ENCODE measurements around the gene ACVR1B. TPM values are rescaled to one million over a fixed set of nuclear protein-coding genes. Genes with fewer than 3 reads are reported as not detected.

Gene ACVR1B
- 10 to 100 TPM; 16.1 to 26.0 TPM for total RNA-seq
- 10 to 100 TPM; 49.7 to 50.5 TPM for polyA plus RNA-seq (ENCODE audit: insufficient read length in 2 of 2)
- long read RNA-seq, donor 1, full-length matches to known transcripts, result 15 of 29 reads
- long read RNA-seq, donor 1, partial matches to known transcripts, result 14 of 29 reads
- long read RNA-seq, donor 1, other reads (novel, unspliced or antisense), result 0 of 29 reads
- long read RNA-seq, donor 2, full-length matches to known transcripts, result 4 of 4 reads
- long read RNA-seq, donor 2, partial matches to known transcripts, result 0 of 4 reads
- long read RNA-seq, donor 2, other reads (novel, unspliced or antisense), result 0 of 4 reads
- long read RNA-seq, donor 3, full-length matches to known transcripts, result 7 of 7 reads
- long read RNA-seq, donor 3, partial matches to known transcripts, result 0 of 7 reads
- long read RNA-seq, donor 3, other reads (novel, unspliced or antisense), result 0 of 7 reads
- long read RNA-seq, donor 4, full-length matches to known transcripts, result 3 of 3 reads
- long read RNA-seq, donor 4, partial matches to known transcripts, result 0 of 3 reads
- long read RNA-seq, donor 4, other reads (novel, unspliced or antisense), result 0 of 3 reads

DNA sequence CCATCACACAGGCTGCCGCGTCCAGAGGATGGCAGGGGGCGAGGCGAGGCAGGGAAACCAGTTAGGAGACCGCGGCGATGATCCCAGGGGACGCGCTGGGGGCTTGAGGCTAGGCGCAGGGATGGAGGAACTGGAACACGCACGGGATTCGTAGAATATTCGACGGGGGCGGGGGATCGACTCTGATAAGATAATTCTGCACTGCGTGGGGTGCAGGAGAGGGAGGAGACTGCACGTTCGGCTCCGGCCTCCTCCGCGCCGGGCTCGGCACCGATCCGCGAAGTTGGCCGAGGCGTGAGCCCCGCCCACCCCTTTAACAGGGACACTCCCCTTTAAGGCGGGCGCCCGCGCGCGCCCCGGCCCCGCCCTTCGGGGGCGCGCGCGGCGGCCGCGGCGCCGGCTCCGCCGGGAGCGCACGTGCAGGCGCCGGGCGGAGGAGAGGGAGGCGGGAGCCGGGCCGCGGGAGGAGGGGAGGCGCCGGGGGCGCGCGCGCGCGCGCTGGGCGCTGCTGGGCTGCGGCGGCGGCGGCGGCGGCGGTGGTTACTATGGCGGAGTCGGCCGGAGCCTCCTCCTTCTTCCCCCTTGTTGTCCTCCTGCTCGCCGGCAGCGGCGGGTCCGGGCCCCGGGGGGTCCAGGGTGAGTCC is at the start of gene ACVR1B:
Gene ACVR1B, plus strand, starts transcription at position 501 of the 644 bp plus-strand sequence. Its CDS starts 45 bp downstream, at position 546.
- peak within 1 kb of the TSS; percentile 77 for H3K4me3 ChIP-seq (ENCODE audit: low read depth, low read length)
- H3K27me3 ChIP-seq (ENCODE audit: control insufficient read depth, insufficient read depth, low read length), result no peaks in the 10 kb centered on the region
- peak within 1 kb of the TSS; percentile 53 for H3K27ac ChIP-seq (ENCODE audit: low read depth, low read length)
- peaks cover under 1% of the 10 kb centered on the region for H3K9me3 ChIP-seq (ENCODE audit: control insufficient read depth, insufficient read depth, low read length)
- H3K4me1 ChIP-seq (ENCODE audit: control insufficient read depth, insufficient read depth, low read length), result peaks cover 9% of the 10 kb centered on the region
- DNase-seq (ENCODE audit: low read depth in 4 of 6, low spot score in 6 of 6), result peak; percentile 68 to 98 (median 86)
- H3K36me3 ChIP-seq (ENCODE audit: control insufficient read depth, insufficient read depth, low read length), result no peaks in the 10 kb centered on the region
- 0% methylated on average over 78 of the region's 86 CpGs for WGBS (ENCODE audit: insufficient coverage)

- peaks cover 14% of the 10 kb centered on the region for H3K4me1 ChIP-seq (ENCODE audit: control insufficient read depth, insufficient read depth, low read length)
- no peaks in the 10 kb centered on the region for H3K36me3 ChIP-seq (ENCODE audit: control insufficient read depth, insufficient read depth, low read length)
- no peak overlapping the region for H3K27ac ChIP-seq (ENCODE audit: low read depth, low read length)
- WGBS (ENCODE audit: insufficient coverage), result 96% methylated on average over 11 of the region's 11 CpGs
- no peak overlapping the region for H3K4me3 ChIP-seq (ENCODE audit: low read depth, low read length)
- H3K27me3 ChIP-seq (ENCODE audit: control insufficient read depth, insufficient read depth, low read length), result peaks cover 9% of the 10 kb centered on the region
- no peaks in the 10 kb centered on the region for H3K9me3 ChIP-seq (ENCODE audit: control insufficient read depth, insufficient read depth, low read length)
- DNase-seq (ENCODE audit: low read depth in 4 of 6, low spot score in 6 of 6), result no peak
These were observed 49.6 kb upstream of the ACVR1B start for GRCh38 chr12:51901881-51902280.

- no peak overlapping the region for H3K4me3 ChIP-seq (ENCODE audit: low read depth, low read length)
- H3K9me3 ChIP-seq (ENCODE audit: control insufficient read depth, insufficient read depth, low read length), result no peaks in the 10 kb centered on the region
- peaks cover 18% of the 10 kb centered on the region for H3K27me3 ChIP-seq (ENCODE audit: control insufficient read depth, insufficient read depth, low read length)
- no peaks in the 10 kb centered on the region for H3K36me3 ChIP-seq (ENCODE audit: control insufficient read depth, insufficient read depth, low read length)
- no peak for DNase-seq (ENCODE audit: low read depth in 4 of 6, low spot score in 6 of 6)
- peaks cover 17% of the 10 kb centered on the region for H3K4me1 ChIP-seq (ENCODE audit: control insufficient read depth, insufficient read depth, low read length)
- H3K27ac ChIP-seq (ENCODE audit: low read depth, low read length), result peak overlapping the region; percentile 53
These were observed 46.5 kb upstream of the ACVR1B start for GRCh38 chr12:51904951-51905470.

DNA sequence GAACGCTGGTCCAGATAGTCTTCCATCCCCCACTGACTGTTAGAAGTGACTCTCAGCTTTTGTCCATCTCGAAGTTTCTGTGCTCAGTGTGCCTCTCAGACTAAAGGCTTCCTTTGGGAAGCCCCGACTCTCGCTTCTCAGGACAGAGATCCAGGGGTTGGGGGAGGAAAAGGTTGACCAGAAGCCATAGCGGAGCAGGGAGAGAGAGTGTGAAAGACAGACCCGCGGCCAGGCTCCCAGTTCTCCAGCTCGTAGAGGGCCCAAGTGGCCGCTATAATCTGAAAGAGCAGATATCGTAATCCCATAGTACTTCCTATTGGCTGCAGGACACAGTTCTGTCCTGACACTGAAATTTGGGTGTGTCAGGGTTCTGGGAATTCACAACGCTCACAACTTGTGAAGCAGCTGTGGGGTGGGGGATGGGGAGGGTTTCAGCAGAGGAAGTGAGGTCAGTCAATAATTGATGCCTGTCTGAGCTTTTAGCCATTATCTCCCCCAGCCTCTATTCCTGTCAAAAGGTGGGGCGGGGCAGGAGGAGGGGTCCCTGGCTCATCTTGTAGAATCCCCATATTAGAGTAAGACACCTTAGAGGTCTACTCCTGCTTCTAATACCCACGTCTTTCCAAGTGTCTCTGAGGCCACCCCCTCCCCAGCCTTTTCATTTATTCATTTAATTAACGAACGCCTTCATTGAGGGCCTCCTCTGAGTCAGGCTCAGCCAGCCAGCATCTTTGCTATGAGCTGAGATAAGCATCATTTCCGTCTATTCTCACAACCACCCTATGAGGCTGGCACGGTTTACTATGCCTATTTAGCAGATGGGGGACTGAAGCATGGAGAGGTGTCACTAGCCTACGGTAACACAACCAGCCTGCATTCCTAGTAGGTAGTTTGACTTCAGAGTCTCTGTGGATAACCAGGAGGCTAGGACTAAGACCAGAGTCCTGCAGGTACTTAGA is 45.7 kb upstream of the ACVR1B start:
- peak overlapping the region; percentile 53 for H3K27ac ChIP-seq (ENCODE audit: low read depth, low read length)
- DNase-seq (ENCODE audit: low read depth in 4 of 6, low spot score in 6 of 6), result peak in 1 of 6 donors; percentile 77
- H3K27me3 ChIP-seq (ENCODE audit: control insufficient read depth, insufficient read depth, low read length), result peaks cover 18% of the 10 kb centered on the region
- H3K4me3 ChIP-seq (ENCODE audit: low read depth, low read length), result no peak overlapping the region
- 63% methylated on average over 13 of the region's 18 CpGs for WGBS (ENCODE audit: insufficient coverage)
- no peaks in the 10 kb centered on the region for H3K9me3 ChIP-seq (ENCODE audit: control insufficient read depth, insufficient read depth, low read length)
- H3K36me3 ChIP-seq (ENCODE audit: control insufficient read depth, insufficient read depth, low read length), result no peaks in the 10 kb centered on the region
- peaks cover 24% of the 10 kb centered on the region for H3K4me1 ChIP-seq (ENCODE audit: control insufficient read depth, insufficient read depth, low read length)

GRCh38 chr12:51906430-51907082 is 44.9 kb upstream of the ACVR1B start:
- H3K4me3 ChIP-seq (ENCODE audit: low read depth, low read length), result peak overlapping the region; percentile 19
- H3K36me3 ChIP-seq (ENCODE audit: control insufficient read depth, insufficient read depth, low read length), result no peaks in the 10 kb centered on the region
- H3K27ac ChIP-seq (ENCODE audit: low read depth, low read length), result peak overlapping the region; percentile 33
- H3K27me3 ChIP-seq (ENCODE audit: control insufficient read depth, insufficient read depth, low read length), result peaks cover 18% of the 10 kb centered on the region
- 33% methylated on average over 14 of the region's 23 CpGs for WGBS (ENCODE audit: insufficient coverage)
- no peaks in the 10 kb centered on the region for H3K9me3 ChIP-seq (ENCODE audit: control insufficient read depth, insufficient read depth, low read length)
- H3K4me1 ChIP-seq (ENCODE audit: control insufficient read depth, insufficient read depth, low read length), result peaks cover 27% of the 10 kb centered on the region
- peak in 1 of 6 donors; percentile 15 for DNase-seq (ENCODE audit: low read depth in 4 of 6, low spot score in 6 of 6)

- Histone ChIP-seq H3K4me3 (ENCODE audit: low read depth, low read length) (peak within 1 kb of the TSS; percentile 19), H3K9me3 (ENCODE audit: control insufficient read depth, insufficient read depth, low read length) (no peaks in the 10 kb centered on the region), H3K36me3 (ENCODE audit: control insufficient read depth, insufficient read depth, low read length) (no peaks in the 10 kb centered on the region), H3K27me3 (ENCODE audit: control insufficient read depth, insufficient read depth, low read length) (peaks cover 18% of the 10 kb centered on the region), H3K4me1 (ENCODE audit: control insufficient read depth, insufficient read depth, low read length) (peaks cover 33% of the 10 kb centered on the region), H3K27ac (ENCODE audit: low read depth, low read length) (peak within 1 kb of the TSS; percentile 33)
- 5% methylated on average over 74 of the region's 74 CpGs for WGBS (ENCODE audit: insufficient coverage)
- DNase-seq (ENCODE audit: low read depth in 4 of 6, low spot score in 6 of 6), result no peak
These were observed 44.2 kb upstream of the ACVR1B start, which contains the start of gene ACVRL1 for GRCh38 chr12:51907083-51907855. Gene ACVRL1 (plus strand): TSS chr12:51907504. CDS start chr12:51912475, 4,971 bp downstream.

- no peak for DNase-seq (ENCODE audit: low read depth in 4 of 6, low spot score in 6 of 6)
- 96% methylated on average over 5 of the region's 7 CpGs for WGBS (ENCODE audit: insufficient coverage)
- Histone ChIP-seq H3K9me3 (ENCODE audit: control insufficient read depth, insufficient read depth, low read length) (no peaks in the 10 kb centered on the region), H3K4me3 (ENCODE audit: low read depth, low read length) (peak overlapping the region; percentile 11), H3K36me3 (ENCODE audit: control insufficient read depth, insufficient read depth, low read length) (no peaks in the 10 kb centered on the region), H3K27ac (ENCODE audit: low read depth, low read length) (no peak overlapping the region), H3K4me1 (ENCODE audit: control insufficient read depth, insufficient read depth, low read length) (peaks cover 37% of the 10 kb centered on the region), H3K27me3 (ENCODE audit: control insufficient read depth, insufficient read depth, low read length) (peaks cover 18% of the 10 kb centered on the region)
These were observed 43.6 kb upstream of the ACVR1B start for GRCh38 chr12:51907856-51908425.
